Measurements from ENCODE around the gene ZFP36L1. TPM values are rescaled to one million over a fixed set of nuclear protein-coding genes. Genes with fewer than 3 reads are reported as not detected.

The ZFP36L1 gene
- total RNA-seq, 6 donors from 2014 or later: 268 to 511 (median 385) TPM

- TF ChIP-seq CTCF (IDR thresholded peaks at IDR 0.05): no peak
- no peak for TF ChIP-seq POLR2A (IDR thresholded peaks at IDR 0.05)
- TF ChIP-seq POLR2AphosphoS5 (IDR thresholded peaks at IDR 0.05): no peak
- no peak for TF ChIP-seq EP300 (IDR thresholded peaks at IDR 0.05)
- Histone ChIP-seq H3K4me1 (peaks cover 53 to 65% (median 59%) of the 10 kb centered on the region in 4 donors), H3K36me3 (peaks cover 0 to 9% (median 2%) of the 10 kb centered on the region in 4 donors), H3K4me3 (no peak overlapping the region), H3K27me3 (no peaks in the 10 kb centered on the region), H3K9me3 (no peaks in the 10 kb centered on the region), H3K27ac (peak overlapping the region in 3 of 4 donors; percentile 40 to 87 (median 80))
- ATAC-seq (ENCODE audit: low FRiP score in 2 of 2) (no peak), DNase-seq (peak in 1 of 2 donors; percentile 17)
- 86 to 89% methylated on average over 10 of the region's 10 CpGs for WGBS, 2 donors
Observed at GRCh38 chr14:68782091-68782981, 10.5 kb downstream of the ZFP36L1 start.

- WGBS, 2 donors: 80 to 89% methylated on average over 10 to 14 of the region's 14 CpGs
- ATAC-seq (ENCODE audit: low FRiP score in 2 of 2) (peak; percentile 2), DNase-seq (peak in 1 of 2 donors; percentile 21)
- no peak for TF ChIP-seq POLR2A (IDR thresholded peaks at IDR 0.05)
- TF ChIP-seq POLR2AphosphoS5 (IDR thresholded peaks at IDR 0.05): peak in 1 of 2 donors; percentile 38
- Histone ChIP-seq H3K27me3 (no peaks in the 10 kb centered on the region), H3K27ac (peak overlapping the region; percentile 52 to 87 (median 76)), H3K9me3 (no peaks in the 10 kb centered on the region), H3K4me1 (peaks cover 44 to 56% (median 50%) of the 10 kb centered on the region in 4 donors), H3K36me3 (no peaks in the 10 kb centered on the region), H3K4me3 (no peak overlapping the region)
Observed at GRCh38 chr14:68781161-68782021, 11.5 kb downstream of the ZFP36L1 start.

- TF ChIP-seq EP300 (IDR thresholded peaks at IDR 0.05): no peak
- WGBS, 2 donors: 53 to 74% methylated on average over 5 to 7 of the region's 7 CpGs
- Histone ChIP-seq H3K27me3 (no peaks in the 10 kb centered on the region), H3K4me3 (peak overlapping the region in 1 of 4 donors; percentile 4), H3K9me3 (no peaks in the 10 kb centered on the region), H3K27ac (peak overlapping the region; percentile 52 to 87 (median 76)), H3K4me1 (peaks cover 42 to 56% (median 49%) of the 10 kb centered on the region in 4 donors), H3K36me3 (no peaks in the 10 kb centered on the region)
- ATAC-seq (ENCODE audit: low FRiP score in 2 of 2): peak; percentile 71 to 81
- DNase-seq: peak in 1 of 2 donors; percentile 59
Observed at GRCh38 chr14:68780358-68781160, 12.3 kb downstream of the ZFP36L1 start.

- ATAC-seq (ENCODE audit: low FRiP score in 2 of 2): peak in 1 of 2 donors; percentile 5
Observed at GRCh38 chr14:68779761-68780323, 13.0 kb downstream of the ZFP36L1 start.

More at GRCh38 chr14:68779761-68780323, 13.0 kb downstream of the ZFP36L1 start:
- Histone ChIP-seq H3K27me3 (no peaks in the 10 kb centered on the region), H3K4me3 (no peak overlapping the region), H3K36me3 (no peaks in the 10 kb centered on the region), H3K27ac (peak overlapping the region; percentile 52 to 87 (median 76)), H3K9me3 (peaks cover 0 to 5% (median 0%) of the 10 kb centered on the region in 4 donors), H3K4me1 (peaks cover 41 to 51% (median 49%) of the 10 kb centered on the region in 4 donors)
- peak in 1 of 2 donors; percentile 46 for DNase-seq
- 34 to 54% methylated on average over 9 of the region's 9 CpGs for WGBS, 2 donors
- TF ChIP-seq CTCF (IDR thresholded peaks at IDR 0.05): no peak
- peak in 2 of 4 donors; percentile 39 to 59 for TF ChIP-seq EP300 (IDR thresholded peaks at IDR 0.05)
- no peak for TF ChIP-seq POLR2A (IDR thresholded peaks at IDR 0.05)
- TF ChIP-seq POLR2AphosphoS5 (IDR thresholded peaks at IDR 0.05): peak; percentile 64

Measured in upper lobe of left lung (tissue), 6 donors.